ENCODE measurements around the gene PDE6G.

Gene PDE6G

DNA sequence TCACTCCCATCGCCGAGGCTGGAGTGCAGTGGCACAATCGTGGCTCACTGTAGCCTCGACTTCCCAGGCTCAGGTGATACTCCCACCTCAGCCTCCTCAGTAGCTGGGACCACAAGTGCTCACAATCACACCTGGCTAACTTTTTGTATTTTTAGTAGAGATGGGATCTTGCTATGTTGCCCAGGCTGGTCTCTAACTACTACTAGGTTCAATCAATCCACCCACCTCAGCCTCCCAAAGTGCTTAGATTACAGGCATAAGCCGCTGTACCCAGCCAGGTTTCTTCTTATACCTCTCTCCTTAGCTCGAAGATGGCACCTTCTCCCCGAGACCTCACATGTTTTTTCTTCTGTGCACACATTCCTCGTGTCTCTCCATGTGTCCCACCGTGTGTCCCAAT lies 16.3 kb downstream of the PDE6G start:
- DNase-seq (ENCODE audit: low read depth in 1 of 2, low spot score in 1 of 2): no peak
- TF ChIP-seq GABPA (IDR thresholded peaks at IDR 0.05; ENCODE audit: low read depth) (no peak), REST (IDR thresholded peaks at IDR 0.05; ENCODE audit: insufficient replicate concordance, low read depth) (no peak), CTCF (IDR thresholded peaks at IDR 0.05; ENCODE audit: insufficient read depth, low read length) (no peak), POLR2AphosphoS5 (IDR thresholded peaks at IDR 0.05; ENCODE audit: low read depth) (no peak), SPI1 (IDR thresholded peaks at IDR 0.05; ENCODE audit: borderline replicate concordance, low read depth) (no peak)
- H3K27me3 ChIP-seq (ENCODE audit: insufficient read depth, poor library complexity, severe bottlenecking): no peaks in the 10 kb centered on the region
- no peak overlapping the region for H3K27ac ChIP-seq (replicated peaks)
- no peak overlapping the region for H3K4me3 ChIP-seq (replicated peaks; ENCODE audit: insufficient read depth, low read length)

DNA sequence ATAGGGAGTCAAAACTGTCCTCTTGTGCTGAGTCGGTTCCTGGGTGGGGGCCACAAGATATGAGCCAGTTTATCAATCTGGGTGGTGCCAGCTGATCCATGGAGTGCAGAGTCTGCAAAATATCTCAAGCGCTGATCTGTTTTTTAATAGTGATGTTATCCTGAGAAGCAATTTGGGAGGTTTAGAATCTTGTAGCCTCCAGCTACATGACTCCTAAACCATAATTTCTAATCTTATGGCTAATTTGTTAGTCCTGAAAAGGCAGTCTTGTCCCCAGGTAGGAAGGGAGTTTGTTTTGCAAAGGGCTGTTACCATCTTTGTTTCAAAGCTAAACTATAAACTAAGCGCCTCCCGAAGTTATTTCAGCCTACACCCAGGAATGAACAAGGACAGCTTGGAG lies 17.7 kb downstream of the PDE6G start:
- H3K4me3 ChIP-seq (replicated peaks; ENCODE audit: insufficient read depth, low read length): no peak overlapping the region
- no peak for DNase-seq (ENCODE audit: low read depth in 1 of 2, low spot score in 1 of 2)
- TF ChIP-seq POLR2AphosphoS5 (IDR thresholded peaks at IDR 0.05; ENCODE audit: low read depth) (no peak), SPI1 (IDR thresholded peaks at IDR 0.05; ENCODE audit: borderline replicate concordance, low read depth) (no peak), CTCF (IDR thresholded peaks at IDR 0.05; ENCODE audit: insufficient read depth, low read length) (no peak), REST (IDR thresholded peaks at IDR 0.05; ENCODE audit: insufficient replicate concordance, low read depth) (no peak), GABPA (IDR thresholded peaks at IDR 0.05; ENCODE audit: low read depth) (no peak)
- H3K27ac ChIP-seq (replicated peaks): no peak overlapping the region
- no peaks in the 10 kb centered on the region for H3K27me3 ChIP-seq (ENCODE audit: insufficient read depth, poor library complexity, severe bottlenecking)

- peak; percentile 74 for TF ChIP-seq POLR2AphosphoS5 (IDR thresholded peaks at IDR 0.05; ENCODE audit: low read depth)
- TF ChIP-seq CTCF (IDR thresholded peaks at IDR 0.05; ENCODE audit: insufficient read depth, low read length): no peak
- no peak for TF ChIP-seq SPI1 (IDR thresholded peaks at IDR 0.05; ENCODE audit: borderline replicate concordance, low read depth)
- peak; percentile 87 for TF ChIP-seq GABPA (IDR thresholded peaks at IDR 0.05; ENCODE audit: low read depth)
- peak; percentile 22 for TF ChIP-seq REST (IDR thresholded peaks at IDR 0.05; ENCODE audit: insufficient replicate concordance, low read depth)
- Histone ChIP-seq H3K27me3 (ENCODE audit: insufficient read depth, poor library complexity, severe bottlenecking) (no peaks in the 10 kb centered on the region), H3K4me3 (replicated peaks; ENCODE audit: insufficient read depth, low read length) (peak within 1 kb of the TSS; percentile 95), H3K27ac (replicated peaks) (peak within 1 kb of the TSS; percentile 74)
- DNase-seq (ENCODE audit: low read depth in 1 of 2, low spot score in 1 of 2): peak; percentile 77 to 79
Observed at GRCh38 chr17:81636505-81637288, 19.6 kb downstream of the PDE6G start, which contains the start of the genes NPLOC4 and TSPAN10. Gene NPLOC4, minus strand, starts transcription at chr17:81637112. Its CDS starts 182 bp downstream, at chr17:81636930. Gene TSPAN10, plus strand, starts transcription at chr17:81637196. Its CDS starts 5,217 bp downstream, at chr17:81642413.

Data from HL-60 (cell line).